LNCaP clone FGC (cell line): ENCODE measurements around the gene PILRB.
A peak's percentile ranks its signal among the peaks of the same experiment; 100 is the strongest.

Experiments
- DNase-seq: peaks from one replicate; pipeline ENCODE4 v3.0.0-alpha.2; 2011; ENCODE audit warnings: low read depth
- H3K4me3 ChIP-seq: 2 replicates; pipeline ENCODE4 v1.5.1; 2011; ENCODE audit warnings: mild to moderate bottlenecking, low read depth, low read length, control low read depth
- TF ChIP-seq, protein P1 (sequence below): IDR thresholded peaks from 2 replicates; pipeline ENCODE4 v1.5.1; 2012; ENCODE audit warnings: mild to moderate bottlenecking; ENCODE audit not compliant: control insufficient read depth, insufficient read depth; ENCODE audit errors: extremely low read depth

Gene PILRB

DNA sequence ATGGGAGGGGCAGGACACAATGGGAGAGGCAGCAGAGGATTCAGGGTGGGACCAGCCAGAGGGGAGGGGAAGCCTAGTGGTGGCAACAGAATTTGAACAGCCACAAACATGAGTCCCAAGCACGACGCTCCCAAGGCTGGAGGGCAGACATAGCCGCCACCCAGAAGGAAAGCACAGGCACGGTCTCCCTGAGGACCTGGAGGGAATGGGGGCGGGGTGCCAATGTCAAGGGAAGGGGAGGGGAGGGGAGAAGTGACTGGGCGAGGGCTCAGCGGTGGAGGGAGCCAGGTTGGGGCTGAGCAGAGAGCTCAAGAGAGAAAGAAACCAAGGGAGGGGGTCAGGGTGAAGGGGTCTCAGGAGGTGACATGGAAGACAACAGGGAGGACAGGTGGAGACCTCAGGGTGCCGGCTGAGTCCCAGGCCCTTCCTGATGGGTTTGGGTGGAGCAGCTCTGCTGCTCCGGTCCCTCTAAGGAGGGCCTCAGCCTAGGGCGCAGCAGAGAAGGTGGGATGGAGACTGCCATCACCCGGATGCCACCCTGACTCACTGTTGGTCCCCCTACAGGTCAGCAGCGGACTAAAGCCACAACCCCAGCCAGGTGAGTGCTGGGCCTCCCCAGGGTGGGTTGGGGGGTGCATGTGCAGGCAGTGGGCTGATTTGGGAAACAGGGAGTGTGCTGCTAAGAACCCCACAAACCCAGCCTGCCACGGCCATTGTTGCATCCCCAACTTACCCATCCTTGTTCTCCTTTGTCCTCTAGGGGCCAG, 39.6 kb downstream of the PILRB start:
- no peak for DNase-seq
- H3K4me3 ChIP-seq: no peak overlapping the region

DNA sequence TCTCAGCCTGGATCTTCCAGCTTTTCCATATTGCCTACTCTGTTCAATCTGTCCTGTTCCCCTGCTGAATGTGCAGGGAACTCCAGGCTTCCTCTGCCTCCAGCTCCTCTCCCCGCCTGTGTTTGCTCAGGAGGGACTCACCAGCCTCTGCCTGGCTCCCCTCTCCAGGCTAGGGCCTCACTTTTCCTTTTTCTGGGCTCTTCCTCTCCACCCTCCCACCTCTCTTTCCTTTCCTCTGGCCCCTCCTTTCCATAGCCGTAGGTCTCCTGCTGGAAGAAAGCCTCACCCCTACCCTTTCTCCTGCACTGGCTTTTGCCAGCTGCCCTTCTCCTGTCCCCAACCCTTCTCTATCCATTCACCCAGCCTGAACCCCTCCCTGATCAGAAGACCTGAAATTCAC, 40.3 kb downstream of the PILRB start:
- TF ChIP-seq, protein P1, sequence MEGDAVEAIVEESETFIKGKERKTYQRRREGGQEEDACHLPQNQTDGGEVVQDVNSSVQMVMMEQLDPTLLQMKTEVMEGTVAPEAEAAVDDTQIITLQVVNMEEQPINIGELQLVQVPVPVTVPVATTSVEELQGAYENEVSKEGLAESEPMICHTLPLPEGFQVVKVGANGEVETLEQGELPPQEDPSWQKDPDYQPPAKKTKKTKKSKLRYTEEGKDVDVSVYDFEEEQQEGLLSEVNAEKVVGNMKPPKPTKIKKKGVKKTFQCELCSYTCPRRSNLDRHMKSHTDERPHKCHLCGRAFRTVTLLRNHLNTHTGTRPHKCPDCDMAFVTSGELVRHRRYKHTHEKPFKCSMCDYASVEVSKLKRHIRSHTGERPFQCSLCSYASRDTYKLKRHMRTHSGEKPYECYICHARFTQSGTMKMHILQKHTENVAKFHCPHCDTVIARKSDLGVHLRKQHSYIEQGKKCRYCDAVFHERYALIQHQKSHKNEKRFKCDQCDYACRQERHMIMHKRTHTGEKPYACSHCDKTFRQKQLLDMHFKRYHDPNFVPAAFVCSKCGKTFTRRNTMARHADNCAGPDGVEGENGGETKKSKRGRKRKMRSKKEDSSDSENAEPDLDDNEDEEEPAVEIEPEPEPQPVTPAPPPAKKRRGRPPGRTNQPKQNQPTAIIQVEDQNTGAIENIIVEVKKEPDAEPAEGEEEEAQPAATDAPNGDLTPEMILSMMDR: no peak

More for the DNA sequence above, 39.6 kb downstream of the PILRB start:
- TF ChIP-seq, protein P1: no peak

DNA sequence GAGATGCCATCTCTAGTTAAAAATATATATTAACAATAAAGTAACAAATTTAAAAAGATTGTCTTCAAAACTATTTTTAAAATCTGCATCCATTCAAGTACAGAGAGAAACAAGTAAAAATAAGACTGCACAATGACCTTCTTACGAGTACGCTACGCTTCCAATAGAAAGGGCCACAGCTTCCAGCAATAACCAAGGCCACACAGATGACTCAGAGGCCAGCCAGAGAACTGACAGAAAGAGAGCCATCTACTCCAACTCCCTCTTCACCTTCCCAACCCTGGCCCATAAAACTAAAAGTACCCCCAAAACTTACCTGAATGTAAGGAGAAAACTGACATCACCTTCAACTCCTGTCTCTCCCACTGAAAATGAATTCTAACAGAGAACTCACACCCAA, 42.1 kb downstream of the PILRB start:
- DNase-seq: no peak
- TF ChIP-seq, protein P1: no peak
- no peak overlapping the region for H3K4me3 ChIP-seq

More for the DNA sequence above, 40.3 kb downstream of the PILRB start:
- DNase-seq: no peak
- H3K4me3 ChIP-seq: no peak overlapping the region

DNA sequence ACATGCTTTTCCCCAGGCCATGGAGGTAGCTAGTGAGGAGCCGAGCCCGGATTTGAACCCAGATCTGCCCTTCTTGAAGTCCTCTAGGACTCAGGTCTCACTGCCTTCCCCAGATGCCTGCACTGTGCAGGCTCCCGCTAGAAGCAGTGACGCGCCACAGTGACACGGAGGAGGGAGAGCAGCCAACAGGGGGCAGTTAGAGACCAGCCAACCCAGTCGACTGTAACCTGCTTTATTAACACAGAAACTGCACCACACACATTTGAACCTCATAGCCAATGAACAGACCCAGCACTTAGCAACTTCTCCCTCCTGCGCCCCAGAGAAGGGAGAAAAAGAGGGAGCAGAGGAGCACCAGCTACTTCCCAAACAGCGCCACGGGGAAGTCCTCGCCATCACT, 42.7 kb downstream of the PILRB start:
- no peak for DNase-seq
- H3K4me3 ChIP-seq: no peak overlapping the region
- TF ChIP-seq, protein P1: no peak

DNA sequence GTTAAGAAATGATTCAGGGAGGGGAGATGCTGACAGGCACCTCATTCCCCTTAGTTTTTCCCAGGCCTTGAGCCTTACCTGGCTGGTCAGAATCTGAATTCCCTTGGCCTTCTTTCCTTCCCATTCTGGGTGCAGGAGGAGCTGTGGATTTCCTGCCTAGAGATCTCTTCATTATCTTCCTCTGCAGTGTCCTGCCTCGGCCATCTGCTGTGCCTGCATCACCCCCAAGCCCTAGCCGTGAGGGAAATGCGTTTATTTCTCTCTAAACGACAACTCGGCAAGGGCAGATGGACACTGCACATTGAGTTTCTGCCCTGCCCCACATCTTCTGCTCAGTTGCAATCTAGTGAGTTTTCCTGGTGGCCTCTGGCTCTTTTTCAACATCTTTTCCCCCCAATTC, 43.9 kb downstream of the PILRB start:
- TF ChIP-seq, protein P1: no peak
- H3K4me3 ChIP-seq: no peak overlapping the region
- no peak for DNase-seq

DNA sequence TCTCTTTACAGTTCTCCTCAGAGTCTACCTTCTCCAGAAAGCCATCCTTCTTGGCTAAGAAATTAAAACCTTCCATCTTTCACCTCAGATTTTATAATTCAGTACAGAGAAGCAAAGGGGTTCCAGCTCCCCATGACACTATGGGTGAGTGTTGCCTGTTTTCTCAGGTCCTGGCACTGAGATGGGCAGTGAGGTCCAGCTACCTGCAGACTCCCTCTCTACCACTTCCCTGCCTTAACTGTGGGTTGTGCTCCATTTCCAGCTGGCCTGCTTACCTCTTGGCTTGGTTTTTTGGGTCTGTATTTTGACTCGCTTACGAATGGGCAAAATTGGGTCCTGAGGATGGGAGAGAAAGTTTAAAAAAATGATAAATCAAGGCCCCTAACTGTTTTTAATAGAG, 44.3 kb downstream of the PILRB start:
- no peak overlapping the region for H3K4me3 ChIP-seq
- DNase-seq: no peak
- TF ChIP-seq, protein P1: no peak

DNA sequence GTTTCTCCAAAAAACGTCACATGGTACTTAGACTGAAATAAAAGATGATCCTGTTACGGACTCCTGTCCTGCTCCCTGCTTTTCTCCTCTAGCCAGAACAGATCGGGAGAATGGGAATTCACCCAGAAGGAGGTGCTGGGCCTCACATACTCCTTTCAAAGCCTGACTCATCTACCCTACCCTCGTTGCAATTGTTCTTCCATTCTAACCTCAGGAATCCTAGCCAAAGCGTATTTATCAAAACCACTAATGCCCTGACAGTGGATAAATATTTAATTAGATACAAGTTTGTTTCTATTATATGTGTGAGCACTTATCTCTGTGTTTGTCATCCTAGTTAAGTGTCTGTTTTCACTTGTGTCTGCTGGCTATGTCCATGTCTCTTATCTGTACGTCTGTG, 48.9 kb downstream of the PILRB start:
- peak; percentile 59 for DNase-seq

More for the DNA sequence above, 48.9 kb downstream of the PILRB start:
- no peak overlapping the region for H3K4me3 ChIP-seq
- TF ChIP-seq, protein P1: no peak
